ENCODE measurements around the gene PARP16. TPM values are rescaled to one million over a fixed set of nuclear protein-coding genes. Genes with fewer than 3 reads are reported as not detected.

Gene PARP16
- total and polyA plus RNA-seq, 8 donors, result 3.1 to 7.5 (median 5.5) TPM

DNA sequence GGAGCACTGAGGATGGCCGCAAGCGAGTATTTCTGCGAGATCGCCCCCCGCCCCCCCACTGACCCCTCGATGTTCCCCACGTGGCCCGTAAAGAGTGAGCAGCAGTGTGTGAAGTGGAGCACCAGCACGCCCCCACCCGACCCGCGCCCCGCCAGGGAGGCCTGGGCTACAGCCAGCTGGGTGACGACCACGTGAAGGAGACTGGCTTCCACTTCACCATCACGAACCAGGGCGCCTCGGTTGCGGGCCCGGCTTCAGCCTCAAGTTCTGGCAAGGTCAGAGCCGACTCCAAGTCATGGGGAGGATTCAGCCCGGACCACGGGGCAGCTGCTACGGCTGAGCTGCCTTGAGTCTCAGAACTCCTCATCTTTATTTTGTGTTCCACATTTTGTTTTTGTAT lies 15.4 kb upstream of the PARP16 start:
- H3K27me3 ChIP-seq, result no peaks in the 10 kb centered on the region
- 78 to 85% methylated on average over 24 of the region's 24 CpGs for WGBS, 2 donors
- TF ChIP-seq, protein P1, sequence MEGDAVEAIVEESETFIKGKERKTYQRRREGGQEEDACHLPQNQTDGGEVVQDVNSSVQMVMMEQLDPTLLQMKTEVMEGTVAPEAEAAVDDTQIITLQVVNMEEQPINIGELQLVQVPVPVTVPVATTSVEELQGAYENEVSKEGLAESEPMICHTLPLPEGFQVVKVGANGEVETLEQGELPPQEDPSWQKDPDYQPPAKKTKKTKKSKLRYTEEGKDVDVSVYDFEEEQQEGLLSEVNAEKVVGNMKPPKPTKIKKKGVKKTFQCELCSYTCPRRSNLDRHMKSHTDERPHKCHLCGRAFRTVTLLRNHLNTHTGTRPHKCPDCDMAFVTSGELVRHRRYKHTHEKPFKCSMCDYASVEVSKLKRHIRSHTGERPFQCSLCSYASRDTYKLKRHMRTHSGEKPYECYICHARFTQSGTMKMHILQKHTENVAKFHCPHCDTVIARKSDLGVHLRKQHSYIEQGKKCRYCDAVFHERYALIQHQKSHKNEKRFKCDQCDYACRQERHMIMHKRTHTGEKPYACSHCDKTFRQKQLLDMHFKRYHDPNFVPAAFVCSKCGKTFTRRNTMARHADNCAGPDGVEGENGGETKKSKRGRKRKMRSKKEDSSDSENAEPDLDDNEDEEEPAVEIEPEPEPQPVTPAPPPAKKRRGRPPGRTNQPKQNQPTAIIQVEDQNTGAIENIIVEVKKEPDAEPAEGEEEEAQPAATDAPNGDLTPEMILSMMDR (IDR thresholded peaks at IDR 0.05), result no peak
- no peaks in the 10 kb centered on the region for H3K9me3 ChIP-seq
- no peak for FAIRE-seq
- intact Hi-C loops (cut with DNase I), result no loop called here
- H3K4me1 ChIP-seq, result peaks cover 4 to 9% (median 5%) of the 10 kb centered on the region in 3 donors
- peak in 5 of 6 donors; percentile 18 to 77 (median 56) for DNase-seq
- no peak overlapping the region for H3K4me3 ChIP-seq
- no peaks in the 10 kb centered on the region for H3K36me3 ChIP-seq
- ATAC-seq, result no peak
- no peak overlapping the region for H3K27ac ChIP-seq

- Histone ChIP-seq H3K27me3 (no peaks in the 10 kb centered on the region), H3K4me3 (no peak overlapping the region), H3K4me1 (peaks cover 4 to 11% (median 5%) of the 10 kb centered on the region in 3 donors), H3K27ac (no peak overlapping the region), H3K36me3 (no peaks in the 10 kb centered on the region), H3K9me3 (no peaks in the 10 kb centered on the region)
- WGBS, 2 donors, result 90 to 95% methylated on average over 32 to 36 of the region's 36 CpGs
- intact Hi-C loops (cut with DNase I), result no loop called here
- TF ChIP-seq, protein P1 (IDR thresholded peaks at IDR 0.05), result no peak
- DNase-seq (peak in 4 of 6 donors; percentile 28 to 77 (median 51)), FAIRE-seq (no peak), ATAC-seq (no peak)
Observed at GRCh38 chr15:65300924-65301441, 14.3 kb upstream of the PARP16 start.

DNA sequence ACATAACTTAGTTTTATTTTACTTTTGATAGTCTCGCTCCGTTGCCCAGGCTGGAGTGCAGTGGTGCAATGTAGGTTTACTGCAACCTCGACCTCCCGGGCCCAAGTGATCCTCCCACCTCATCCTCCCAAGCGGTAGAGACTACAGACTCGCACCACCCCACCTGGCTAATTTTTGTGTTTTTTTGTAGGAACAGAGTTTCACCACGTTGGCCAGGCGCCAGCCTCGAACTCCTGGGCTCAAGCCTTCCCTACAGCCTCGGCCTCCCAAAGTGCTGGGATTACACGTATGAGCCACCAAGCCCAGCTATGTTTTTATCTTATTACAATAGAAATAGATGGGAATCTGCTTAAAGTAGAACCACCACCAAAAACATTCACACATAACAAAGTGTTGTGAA lies 12.0 kb upstream of the PARP16 start:
- no peaks in the 10 kb centered on the region for H3K9me3 ChIP-seq
- no peak for FAIRE-seq
- no peak for ATAC-seq
- intact Hi-C loops (cut with DNase I), result no loop called here
- H3K4me1 ChIP-seq, result peaks cover 4 to 11% (median 5%) of the 10 kb centered on the region in 3 donors
- H3K27ac ChIP-seq, result no peak overlapping the region
- H3K4me3 ChIP-seq, result no peak overlapping the region
- no peaks in the 10 kb centered on the region for H3K27me3 ChIP-seq
- no peaks in the 10 kb centered on the region for H3K36me3 ChIP-seq
- peak in 1 of 6 donors; percentile 59 for DNase-seq
- 72 to 81% methylated on average over 11 of the region's 11 CpGs for WGBS, 2 donors
- TF ChIP-seq, protein P1 (IDR thresholded peaks at IDR 0.05), result no peak

- H3K27ac ChIP-seq, result no peak overlapping the region
- 67 to 74% methylated on average over 1 of the region's 1 CpG for WGBS, 2 donors
- intact Hi-C loops (cut with DNase I), result no loop called here
- ATAC-seq, result no peak
- no peaks in the 10 kb centered on the region for H3K27me3 ChIP-seq
- H3K36me3 ChIP-seq, result no peaks in the 10 kb centered on the region
- no peaks in the 10 kb centered on the region for H3K9me3 ChIP-seq
- peaks cover 0 to 8% (median 0%) of the 10 kb centered on the region in 3 donors for H3K4me1 ChIP-seq
- no peak for FAIRE-seq
- TF ChIP-seq, protein P1 (IDR thresholded peaks at IDR 0.05), result no peak
- no peak for DNase-seq
- no peak overlapping the region for H3K4me3 ChIP-seq
Observed at GRCh38 chr15:65292938-65293518, 6.3 kb upstream of the PARP16 start.

DNA sequence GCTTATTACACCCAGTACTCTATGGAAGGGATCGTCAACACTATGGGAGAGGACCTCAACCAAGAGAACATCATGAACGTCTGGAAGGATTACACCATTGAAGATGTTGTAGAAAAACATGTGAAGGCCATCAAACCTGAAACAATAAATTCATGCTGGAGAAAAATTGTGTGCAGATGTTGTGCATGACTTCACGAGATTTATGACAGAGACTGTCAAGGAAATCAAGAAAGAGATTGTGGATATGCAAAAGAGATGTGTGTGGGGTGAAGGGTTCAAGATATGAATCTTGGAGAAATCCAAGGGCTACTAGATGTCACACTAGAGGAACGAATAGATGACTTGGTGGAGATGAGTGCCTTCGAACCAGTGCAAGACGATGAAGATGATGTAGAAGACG lies 3.5 kb upstream of the PARP16 start:
- WGBS, 2 donors, result 83 to 87% methylated on average over 7 of the region's 7 CpGs
- Histone ChIP-seq H3K27ac (no peak overlapping the region), H3K9me3 (no peaks in the 10 kb centered on the region), H3K27me3 (no peaks in the 10 kb centered on the region), H3K4me1 (peaks cover 0 to 10% (median 6%) of the 10 kb centered on the region in 3 donors), H3K4me3 (no peak overlapping the region), H3K36me3 (no peaks in the 10 kb centered on the region)
- FAIRE-seq (no peak), DNase-seq (no peak), ATAC-seq (no peak)
- intact Hi-C loops (cut with DNase I), result no loop called here
- TF ChIP-seq, protein P1 (IDR thresholded peaks at IDR 0.05), result no peak

Measured in pancreas (tissue), 10 donors.